Breast epithelium (tissue), 3 donors: Measurements from ENCODE around the gene RPUSD3.
"Not testable (repeated sequence)": the region's sequence is repeated elsewhere in the genome, so short reads cannot be mapped to it uniquely, and the experiment has no call there.

ENCODE experiments used
- CTCF ChIP-seq, 3 donors: fragments of 450-650 bp; IDR thresholded peaks; one replicate each; pipeline ENCODE4 v1.5.1; 2016 to 2017; ENCODE audit warnings: antibody characterized with exemption in 3 of 3, mild to moderate bottlenecking in 3 of 3, moderate library complexity in 3 of 3
- POLR2A ChIP-seq: fragments of 450-650 bp; IDR thresholded peaks from one replicate; pipeline ENCODE4 v1.6.1; 2016; ENCODE audit warnings: antibody characterized with exemption, mild to moderate bottlenecking, moderate library complexity
- POLR2AphosphoS5 ChIP-seq, 3 donors: sonication (generic); formaldehyde crosslinking; IDR thresholded peaks; one replicate each; pipeline ENCODE4 v1.6.1; 2017; ENCODE audit warnings: antibody characterized with exemption in 3 of 3

DNA sequence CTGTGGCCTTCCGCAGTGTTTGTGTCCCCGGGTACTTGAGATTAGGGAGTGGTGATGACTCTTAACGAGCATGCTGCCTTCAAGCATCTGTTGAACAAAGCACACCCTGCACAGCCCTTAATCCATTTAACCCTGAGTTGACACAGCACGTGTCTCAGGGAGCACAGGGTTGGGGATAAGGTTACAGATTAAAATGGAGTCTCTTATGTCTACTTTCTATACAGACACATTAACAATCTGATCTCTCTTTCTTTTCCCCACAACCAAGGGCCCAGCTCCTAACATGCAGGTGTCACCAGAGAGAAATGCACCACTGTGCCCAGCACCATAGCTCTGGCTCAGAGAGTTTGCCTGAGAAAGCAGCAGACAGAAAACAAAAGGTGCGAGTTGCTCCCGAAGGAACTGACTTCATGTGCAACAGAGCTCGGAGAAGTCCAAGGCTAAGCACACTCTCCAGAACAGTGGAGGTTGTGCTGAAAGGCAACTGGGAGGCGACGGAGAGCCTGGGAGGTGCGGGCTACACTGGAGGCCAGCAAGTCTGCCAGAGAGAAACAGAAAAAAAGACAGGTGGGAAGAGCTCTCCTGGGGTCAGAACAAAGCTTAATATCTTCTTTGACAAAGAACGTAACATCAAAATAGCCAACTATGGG lies 10.6 kb upstream of the RPUSD3 start:
- not testable (repeated sequence) for TF ChIP-seq CTCF (IDR thresholded peaks at IDR 0.05); POLR2AphosphoS5 (IDR thresholded peaks at IDR 0.05); POLR2A
